HepG2 (cell line): Measurements from ENCODE around the gene DPYD. TPM values are rescaled to one million over a fixed set of nuclear protein-coding genes. Genes with fewer than 3 reads are reported as not detected.

ENCODE experiments used
- ATAC-seq: fragments of 200-7000 bp; cut with Tn5 transposase; 3 replicates; pipeline ENCODE4 v1.9.1; 2020; ENCODE audit warnings: mild to moderate bottlenecking, moderate library complexity
- BruUV-seq: library from RNA; stranded (reverse); fragments of 400-500 nt; replicated peaks from 2 replicates; lab custom pipeline; 2021; lab: Mats Ljungman, UMichigan
- CTCF ChIA-PET: fragments of 300-600 bp; formaldehyde crosslinking; extraction: SDS; loops from one replicate; lab custom pipeline; 2021; ENCODE audit warnings: low total read pairs, inconsistent platforms, low intra/inter-chr PET ratio; lab: Yijun Ruan, JAX
- POLR2A ChIA-PET: fragments of 350-600 bp; sonication (Branson Sonifier 250); formaldehyde crosslinking; loops from one replicate; lab custom pipeline; 2020; ENCODE audit warnings: antibody characterized with exemption, inconsistent platforms; lab: Yijun Ruan, JAX
- DNase-seq: peaks from one replicate; pipeline ENCODE4 v3.0.0-alpha.2; 2015; ENCODE audit warnings: low spot score
- FAIRE-seq: peaks from 3 replicates; lab custom pipeline; 2011; peaks lifted over from hg19 to GRCh38; lab: Jason Lieb, UNC
- H2AFZ ChIP-seq: one replicate; pipeline ENCODE4 v1.6.1; 2011; ENCODE audit warnings: low read length, inconsistent platforms
- H3K27ac ChIP-seq: fragments of 300-600 bp; 3 replicates; pipeline ENCODE4 v1.8.0; 2011; ENCODE audit warnings: mixed run types, mild to moderate bottlenecking, mixed read lengths, low read length, inconsistent platforms; ENCODE audit not compliant: insufficient read depth; ENCODE audit errors: extremely low read length
- H3K27me3 ChIP-seq, 2 experiments: fragments of 200-600 bp in 1 of 2; 2 replicates in 1 of 2; 3 replicates in 1 of 2; pipeline versions ENCODE4 v1.6.0 to v1.8.0; 2011; ENCODE audit warnings: low read length in 2 of 2, mild to moderate bottlenecking in 2 of 2, moderate library complexity in 2 of 2, inconsistent platforms in 1 of 2; ENCODE audit not compliant: insufficient read depth in 2 of 2, control insufficient read depth in 1 of 2
- H3K36me3 ChIP-seq, 2 experiments: fragments of 200-600 bp in 1 of 2; replicated peaks in 1 of 2; 2 replicates in 1 of 2; 3 replicates in 1 of 2; pipeline versions ENCODE4 v1.5.1 to v1.8.0; 2011; ENCODE audit warnings: low read length in 2 of 2, inconsistent platforms in 1 of 2; ENCODE audit not compliant: insufficient read depth in 2 of 2, control insufficient read depth in 1 of 2
- H3K4me1 ChIP-seq: 2 replicates; pipeline ENCODE4 v1.5.1; 2012; ENCODE audit warnings: low read length, inconsistent platforms; ENCODE audit not compliant: insufficient read depth
- H3K4me2 ChIP-seq: 2 replicates; pipeline ENCODE4 v1.6.0; 2011; ENCODE audit warnings: low read depth, low read length, inconsistent platforms
- H3K4me3 ChIP-seq, 3 experiments: fragments of 200-600 bp in 1 of 3; sonication (generic), shearing (Covaris generic) in 1 of 3; replicated peaks in 1 of 3; 2 replicates each; pipeline ENCODE4 v1.5.1; 2011 to 2016; ENCODE audit warnings: low read length in 3 of 3, inconsistent platforms in 2 of 3, low read depth in 2 of 3, mild to moderate bottlenecking in 2 of 3, control low read depth in 1 of 3, mixed read lengths in 1 of 3; ENCODE audit not compliant: insufficient read depth in 1 of 3
- H3K79me2 ChIP-seq: one replicate; pipeline ENCODE4 v1.6.1; 2011; ENCODE audit warnings: low read length, inconsistent platforms; ENCODE audit not compliant: insufficient read depth
- H3K9ac ChIP-seq: 2 replicates; pipeline ENCODE4 v1.6.0; 2011; ENCODE audit warnings: mild to moderate bottlenecking, low read depth, low read length, inconsistent platforms; ENCODE audit not compliant: insufficient read depth
- H3K9me3 ChIP-seq: 2 replicates; pipeline ENCODE4 v1.5.1; 2012; ENCODE audit warnings: mild to moderate bottlenecking, low read length
- H4K20me1 ChIP-seq: 2 replicates; pipeline ENCODE4 v1.6.0; 2011; ENCODE audit warnings: inconsistent platforms, mild to moderate bottlenecking, low read length, moderate library complexity; ENCODE audit not compliant: insufficient read depth
- FOXA3 ChIP-seq: IDR thresholded peaks from 2 replicates; pipeline ENCODE4 v1.6.1; 2016; ENCODE audit warnings: missing genetic modification reagents, missing compliant biosample characterization
- GRHL1 ChIP-seq: sonication (generic); formaldehyde crosslinking; conservative IDR thresholded peaks from 2 replicates; pipeline ENCODE4 v1.8.0; 2022; ENCODE audit warnings: missing genetic modification reagents
- MTA1 ChIP-seq: sonication (generic); formaldehyde crosslinking; IDR thresholded peaks from 2 replicates; pipeline ENCODE4 v1.4.0; 2020; ENCODE audit warnings: missing genetic modification reagents, mild to moderate bottlenecking, borderline replicate concordance
- NR2F2 ChIP-seq: IDR thresholded peaks from 2 replicates; pipeline ENCODE4 v1.6.1; 2012; ENCODE audit warnings: low read depth, inconsistent platforms, borderline replicate concordance
- NR2F6 ChIP-seq, 2 experiments: IDR thresholded peaks; 2 replicates each; pipeline ENCODE4 v1.6.1; 2016; ENCODE audit warnings: antibody characterized with exemption in 1 of 2, mild to moderate bottlenecking in 1 of 2
- PAWR ChIP-seq: sonication (generic); formaldehyde crosslinking; IDR thresholded peaks from 2 replicates; pipeline ENCODE4 v1.4.0; 2020; ENCODE audit warnings: missing genetic modification reagents, mild to moderate bottlenecking, borderline replicate concordance
- SNAPC2 ChIP-seq: sonication (generic); formaldehyde crosslinking; IDR thresholded peaks from 2 replicates; pipeline ENCODE4 v1.8.1; 2022; ENCODE audit warnings: mild to moderate bottlenecking, missing genetic modification reagents
- SOX13 ChIP-seq, 3 experiments: fragments of 450-650 bp in 1 of 3; sonication (generic) in 1 of 3; formaldehyde crosslinking in 1 of 3; IDR thresholded peaks in 2 of 3; conservative IDR thresholded peaks in 1 of 3; 2 replicates each; pipeline versions ENCODE4 v1.5.0 to v1.6.1; 2016 to 2020; ENCODE audit warnings: antibody characterized with exemption in 1 of 3, mild to moderate bottlenecking in 1 of 3, missing compliant biosample characterization in 1 of 3, missing genetic modification reagents in 1 of 3, moderate library complexity in 1 of 3
- THAP7 ChIP-seq: sonication (generic); formaldehyde crosslinking; IDR thresholded peaks from 2 replicates; pipeline ENCODE4 v1.8.1; 2023; ENCODE audit warnings: mild to moderate bottlenecking, missing genetic modification reagents
- ZMYM3 ChIP-seq: sonication (generic); formaldehyde crosslinking; IDR thresholded peaks from 2 replicates; pipeline ENCODE4 v1.5.1; 2020; ENCODE audit warnings: mild to moderate bottlenecking, missing genetic modification reagents
- ZNF292 ChIP-seq: sonication (generic); formaldehyde crosslinking; IDR thresholded peaks from 2 replicates; pipeline ENCODE4 v1.8.1; 2022; ENCODE audit warnings: mild to moderate bottlenecking, low read depth, missing genetic modification reagents, borderline replicate concordance
- ZNF451 ChIP-seq: sonication (generic); formaldehyde crosslinking; IDR thresholded peaks from 2 replicates; pipeline ENCODE4 v1.5.0; 2020; ENCODE audit warnings: mild to moderate bottlenecking, missing genetic modification reagents
- ZNF687 ChIP-seq: sonication (generic); formaldehyde crosslinking; IDR thresholded peaks from 2 replicates; pipeline ENCODE4 v1.5.1; 2020; ENCODE audit warnings: mild to moderate bottlenecking, missing genetic modification reagents, moderate library complexity
- ZNF737 ChIP-seq: sonication (generic); formaldehyde crosslinking; IDR thresholded peaks from 2 replicates; pipeline ENCODE4 v1.5.0; 2020; ENCODE audit warnings: missing genetic modification reagents, mild to moderate bottlenecking, borderline replicate concordance
- WGBS: methylation state at CpG from one replicate; pipeline ENCODE4 v1.1.6; 2017; ENCODE audit warnings: low lambda C conversion rate; 5-methylcytosine and 5-hydroxymethylcytosine counted together
- in situ Hi-C: cut with HindIII; loops from 2 replicates; pipeline ENCODE4 v1.10.0; 2017; ENCODE audit warnings: low pct_unique_long_range_greater_than_20kb; ENCODE audit not compliant: extremely low pct_ligation_motif_present
- intact Hi-C: fragments of 100-400 bp; cut with micrococcal nuclease; formaldehyde crosslinking; loops from one replicate; pipeline ENCODE4 v1.10.0; 2022; ENCODE audit not compliant: unreplicated experiment
- polyA plus RNA-seq, 8 experiments: library from polyadenylated mRNA; depleted of rRNA in 3 of 8; stranded (reverse) in 7 of 8; unstranded in 1 of 8; fragments of >200 nt; fragmentation: Illumina TruSeq in 4 of 8; extraction: Trizol in 4 of 8; gene quantifications; 2 replicates each; pipeline versions ENCODE4 v1.2.1 to v1.2.3, GENCODE V29; 2011 to 2016; ENCODE audit warnings: low read depth in 4 of 8, missing spikeins in 1 of 8, mixed read lengths in 1 of 8; ENCODE audit not compliant: insufficient read depth in 1 of 8
- total RNA-seq, 5 experiments: library from RNA; depleted of rRNA; stranded (reverse); fragments of >200 nt; fragmentation: Illumina TruSeq; extraction: Trizol; gene quantifications; 2 replicates each; pipeline ENCODE4 v1.2.3, GENCODE V29; 2016; ENCODE audit warnings: low read depth in 1 of 5

Gene DPYD
- total and polyA plus RNA-seq, 2 of the 13 experiments (the other 11 are each of a cell fraction or from before 2014, with no cell fraction given), result 1.3 to 3.4 TPM

- POLR2A ChIA-PET, result no interaction called here
- no peak overlapping the region for H3K9ac ChIP-seq
- TF ChIP-seq NR2F6 (IDR thresholded peaks at IDR 0.05), result no peak
- TF ChIP-seq NR2F6 (CRISPR knock-in tag; IDR thresholded peaks at IDR 0.05), result no peak
- TF ChIP-seq GRHL1 (CRISPR knock-in tag), result no peak
- no peak for TF ChIP-seq ZNF737
- no peak for TF ChIP-seq ZNF451 (CRISPR knock-in tag)
- TF ChIP-seq ZNF292, result no peak
- no peak for TF ChIP-seq MTA1 (CRISPR knock-in tag)
- TF ChIP-seq NR2F2, result no peak
- no peak for TF ChIP-seq SOX13 (IDR thresholded peaks at IDR 0.05)
- no peak for TF ChIP-seq SOX13 (CRISPR knock-in tag; conservative IDR thresholded peaks at IDR 0.05 in 1 of 2, IDR thresholded peaks at IDR 0.05 in 1 of 2)
- TF ChIP-seq THAP7 (CRISPR knock-in tag), result no peak
- no peak for TF ChIP-seq ZNF687 (CRISPR knock-in tag)
- no peak for TF ChIP-seq ZMYM3 (CRISPR knock-in tag)
- TF ChIP-seq PAWR, result no peak
- TF ChIP-seq SNAPC2 (CRISPR knock-in tag), result no peak
- no peak for TF ChIP-seq FOXA3 (CRISPR knock-in tag)
- TF ChIP-seq, all 625 proteins: peak for 0
- H3K4me1 ChIP-seq, result no peaks in the 10 kb centered on the region
- H3K4me3 ChIP-seq, result no peak overlapping the region
- H4K20me1 ChIP-seq, result no peaks in the 10 kb centered on the region
- CTCF ChIA-PET, result no interaction called here
- no peak for DNase-seq
- no peaks in the 10 kb centered on the region for H3K9me3 ChIP-seq
- H3K4me2 ChIP-seq, result no peak overlapping the region
- intact Hi-C loops, result no loop called here
- H3K79me2 ChIP-seq, result no peaks in the 10 kb centered on the region
- no peak overlapping the region for H2AFZ ChIP-seq
- WGBS, result 52% methylated on average over 3 of the region's 3 CpGs
- no peak for FAIRE-seq
- no TSS peak for BruUV-seq
- H3K36me3 ChIP-seq, result no peaks in the 10 kb centered on the region
- H3K27ac ChIP-seq, result no peak overlapping the region
- in situ Hi-C loops, result no loop called here
- no peaks in the 10 kb centered on the region for H3K27me3 ChIP-seq
- ATAC-seq, result no peak
These were observed 808.4 kb downstream of the DPYD start for GRCh38 chr1:97112442-97112841.
